H1 (cell line): ENCODE data around the gene HP1BP3. TPM values are rescaled to one million over a fixed set of nuclear protein-coding genes. Genes with fewer than 3 reads are reported as not detected.

Source experiments
- CTCF ChIA-PET: fragments of 300-600 bp; sonication (Branson Sonifier 250); formaldehyde crosslinking; loops from one replicate; lab custom pipeline; 2021; ENCODE audit not compliant: partially characterized antibody; lab: Charles Lee
- POLR2A ChIA-PET: fragments of 300-600 bp; sonication (Branson Sonifier 250); formaldehyde crosslinking; loops from one replicate; lab custom pipeline; 2021; ENCODE audit warnings: inconsistent platforms; ENCODE audit not compliant: partially characterized antibody; lab: Charles Lee
- DNase-seq, 2 experiments: peaks; one replicate each; pipeline versions ENCODE4 v3.0.0 to v3.0.0-alpha.2; 2010 to 2022; ENCODE audit warnings: low spot score in 2 of 2, low read depth in 1 of 2, mixed read lengths in 1 of 2
- FAIRE-seq: peaks from 2 replicates; lab custom pipeline; 2011; peaks lifted over from hg19 to GRCh38; lab: Jason Lieb, UNC
- H2AFZ ChIP-seq: 2 replicates; pipeline ENCODE4 v1.8.1; 2012; ENCODE audit warnings: low read length, inconsistent platforms
- H2AK5ac ChIP-seq: 2 replicates; pipeline ENCODE4 v1.6.1; 2013; ENCODE audit warnings: low read depth, low read length
- H2BK120ac ChIP-seq: replicated peaks from 2 replicates; pipeline ENCODE3; 2013; ENCODE audit warnings: low read depth, low read length, inconsistent platforms
- H2BK12ac ChIP-seq: 2 replicates; pipeline ENCODE4 v1.6.1; 2013; ENCODE audit warnings: low read depth, low read length
- H2BK15ac ChIP-seq: 2 replicates; pipeline ENCODE4 v1.6.1; 2013; ENCODE audit warnings: low read length
- H2BK20ac ChIP-seq: 2 replicates; pipeline ENCODE4 v1.6.1; 2013; ENCODE audit warnings: low read length
- H2BK5ac ChIP-seq: 2 replicates; pipeline ENCODE4 v1.6.1; 2013; ENCODE audit warnings: low read depth, low read length
- H3K14ac ChIP-seq: 2 replicates; pipeline ENCODE4 v1.6.1; 2013; ENCODE audit warnings: inconsistent platforms; ENCODE audit not compliant: insufficient read length
- H3K18ac ChIP-seq: 2 replicates; pipeline ENCODE4 v1.6.1; 2013; ENCODE audit warnings: low read length; ENCODE audit errors: extremely low read depth
- H3K23ac ChIP-seq: 2 replicates; pipeline ENCODE4 v1.6.1; 2013; ENCODE audit warnings: inconsistent platforms; ENCODE audit not compliant: insufficient read length
- H3K23me2 ChIP-seq: 2 replicates; pipeline ENCODE4 v1.6.1; 2013; ENCODE audit warnings: low read depth, low read length
- H3K27ac ChIP-seq: 2 replicates; pipeline ENCODE4 v1.6.1; 2011; ENCODE audit warnings: low read depth, low read length, inconsistent platforms
- H3K27me3 ChIP-seq, 4 experiments: replicated peaks in 1 of 4; 1 replicate in 1 of 4; 2 replicates in 3 of 4; pipeline versions ENCODE4 v1.6.1 to v1.8.1; 2011 to 2013; ENCODE audit warnings: low read length in 3 of 4, mild to moderate bottlenecking in 3 of 4, inconsistent platforms in 2 of 4, mixed read lengths in 2 of 4, moderate library complexity in 1 of 4; ENCODE audit not compliant: control insufficient read depth in 3 of 4, insufficient read depth in 3 of 4; ENCODE audit errors: extremely low read depth in 1 of 4
- H3K36me3 ChIP-seq, 4 experiments: 2 replicates each; pipeline versions ENCODE4 v1.6.1 to v1.8.1; 2011 to 2013; ENCODE audit warnings: mild to moderate bottlenecking in 4 of 4, low read length in 3 of 4, moderate library complexity in 2 of 4, control low read depth in 1 of 4, inconsistent platforms in 1 of 4; ENCODE audit not compliant: insufficient read depth in 4 of 4, control insufficient read depth in 2 of 4
- H3K4ac ChIP-seq: replicated peaks from 2 replicates; pipeline ENCODE3; 2013; ENCODE audit warnings: low read length, low read depth, mixed read lengths, inconsistent platforms; ENCODE audit not compliant: insufficient read length
- H3K4me1 ChIP-seq, 4 experiments: replicated peaks in 1 of 4; 1 replicate in 1 of 4; 2 replicates in 3 of 4; pipeline versions ENCODE4 v1.6.1 to v1.8.1; 2011 to 2013; ENCODE audit warnings: low read length in 3 of 4, inconsistent platforms in 2 of 4, mixed read lengths in 1 of 4; ENCODE audit not compliant: insufficient read depth in 4 of 4, control insufficient read depth in 3 of 4
- H3K4me2 ChIP-seq, 2 experiments: 2 replicates each; pipeline versions ENCODE4 v1.6.1 to v1.8.1; 2011 to 2013; ENCODE audit warnings: low read depth in 2 of 2, low read length in 2 of 2, control low read depth in 1 of 2, inconsistent platforms in 1 of 2, mild to moderate bottlenecking in 1 of 2; ENCODE audit not compliant: insufficient read depth in 1 of 2
- H3K4me3 ChIP-seq, 4 experiments: fragments of 200-600, 300-600 bp in 1 of 4; sonication (generic), shearing (Covaris generic), sonication (Bioruptor Twin) in 1 of 4; 2 replicates each; pipeline versions ENCODE4 v1.5.1 to v1.8.1; 2011 to 2016; ENCODE audit warnings: low read length in 4 of 4, low read depth in 3 of 4, control low read depth in 2 of 4, inconsistent platforms in 2 of 4, mild to moderate bottlenecking in 2 of 4, mixed read lengths in 1 of 4, moderate library complexity in 1 of 4; ENCODE audit not compliant: insufficient read depth in 2 of 4; ENCODE audit errors: extremely low read depth in 1 of 4
- H3K56ac ChIP-seq: replicated peaks from 2 replicates; pipeline ENCODE3; 2013; ENCODE audit warnings: low read depth, mild to moderate bottlenecking, mixed read lengths, low read length, inconsistent platforms; ENCODE audit not compliant: insufficient read length
- H3K79me1 ChIP-seq: 2 replicates; pipeline ENCODE4 v1.6.1; 2013; ENCODE audit warnings: low read depth, low read length, control low read depth
- H3K79me2 ChIP-seq, 2 experiments: 2 replicates each; pipeline versions ENCODE4 v1.6.1 to v1.8.1; 2012 to 2013; ENCODE audit warnings: low read length in 2 of 2, mild to moderate bottlenecking in 2 of 2, inconsistent platforms in 1 of 2; ENCODE audit not compliant: insufficient read depth in 2 of 2, control insufficient read depth in 1 of 2
- H3K9ac ChIP-seq, 4 experiments: replicated peaks in 1 of 4; 1 replicate in 1 of 4; 2 replicates in 3 of 4; pipeline versions ENCODE4 v1.6.1 to v1.8.1; 2011 to 2013; ENCODE audit warnings: low read depth in 3 of 4, low read length in 3 of 4, control low read depth in 2 of 4, mild to moderate bottlenecking in 2 of 4, moderate library complexity in 2 of 4, inconsistent platforms in 1 of 4; ENCODE audit errors: extremely low read depth in 1 of 4
- H3K9me3 ChIP-seq, 2 experiments: 2 replicates each; pipeline versions ENCODE4 v1.6.1 to v1.8.1; 2012 to 2013; ENCODE audit warnings: mild to moderate bottlenecking in 2 of 2, moderate library complexity in 2 of 2, control low read depth in 1 of 2, inconsistent platforms in 1 of 2, low read depth in 1 of 2, low read length in 1 of 2, mixed read lengths in 1 of 2; ENCODE audit not compliant: insufficient read depth in 2 of 2
- H4K20me1 ChIP-seq, 2 experiments: replicated peaks in 1 of 2; 2 replicates each; pipeline versions ENCODE3 to v1.8.1; 2011 to 2013; ENCODE audit warnings: inconsistent platforms in 2 of 2, low read length in 2 of 2, mild to moderate bottlenecking in 1 of 2; ENCODE audit not compliant: insufficient read depth in 2 of 2, control insufficient read depth in 1 of 2
- H4K5ac ChIP-seq: 2 replicates; pipeline ENCODE4 v1.6.1; 2013; ENCODE audit warnings: low read length, low read depth, mixed read lengths, inconsistent platforms; ENCODE audit not compliant: insufficient read length
- H4K8ac ChIP-seq: 2 replicates; pipeline ENCODE4 v1.8.0; 2013; ENCODE audit warnings: mild to moderate bottlenecking, moderate library complexity, low read length, inconsistent platforms; ENCODE audit not compliant: insufficient read depth; ENCODE audit errors: extremely low read depth
- H4K91ac ChIP-seq: replicated peaks from 2 replicates; pipeline ENCODE3; 2013; ENCODE audit warnings: low read length, mixed read lengths, inconsistent platforms; ENCODE audit not compliant: insufficient read length
- BCL11A ChIP-seq, 2 experiments: IDR thresholded peaks; one replicate each; pipeline ENCODE4 v1.6.1; 2011; ENCODE audit warnings: low read depth in 2 of 2, low read length in 2 of 2, mild to moderate bottlenecking in 2 of 2
- CREB1 ChIP-seq: IDR thresholded peaks from 2 replicates; pipeline ENCODE4 v1.6.1; 2012; ENCODE audit warnings: inconsistent platforms
- GTF2F1 ChIP-seq: IDR thresholded peaks from 2 replicates; pipeline ENCODE4 v1.6.1; 2012; ENCODE audit warnings: low read depth, low read length, improper control_type of control experiment, borderline replicate concordance
- TAF1 ChIP-seq: IDR thresholded peaks from 2 replicates; pipeline ENCODE4 v1.6.1; 2011; ENCODE audit warnings: mild to moderate bottlenecking, low read depth, low read length
- TAF7 ChIP-seq: optimal IDR thresholded peaks from 2 replicates; pipeline ENCODE3; 2011; ENCODE audit warnings: low read depth, mild to moderate bottlenecking, inconsistent platforms, low read length, moderate library complexity, borderline replicate concordance
- TCF12 ChIP-seq: IDR thresholded peaks from 2 replicates; pipeline ENCODE4 v1.6.1; 2011; ENCODE audit warnings: low read depth, mild to moderate bottlenecking, low read length
- WGBS, 2 experiments: shearing (Covaris generic) in 1 of 2; methylation state at CpG; one replicate each; pipeline versions ENCODE4 v1.1.6 to v1.1.7; 2013 to 2015; ENCODE audit warnings: low lambda C conversion rate in 2 of 2, mixed read lengths in 2 of 2, inconsistent platforms in 1 of 2, low coverage in 1 of 2, missing lambda C conversion rate in 1 of 2; ENCODE audit not compliant: insufficient replicate concordance in 2 of 2, insufficient coverage in 1 of 2, insufficient read length in 1 of 2; ENCODE audit errors: extremely low coverage in 1 of 2, missing lambda C conversion rate in 1 of 2; 5-methylcytosine and 5-hydroxymethylcytosine counted together
- polyA plus RNA-seq, 7 experiments: library from polyadenylated mRNA; depleted of rRNA in 3 of 7; stranded (reverse) in 5 of 7; unstranded in 2 of 7; fragments of >200 nt in 5 of 7; fragments of 200-250 nt in 2 of 7; gene quantifications; 1 replicate in 5 of 7; 2 replicates in 1 of 7; 4 replicates in 1 of 7; pipeline versions ENCODE4 v1.2.1 to v1.2.3, GENCODE V29; 2011 to 2013; ENCODE audit warnings: missing spikeins in 2 of 7, mixed read lengths in 2 of 7
- total RNA-seq: library from RNA; stranded (reverse); fragmentation: NEBNext Ultra II Directional; extraction: Animal tissue kit (Norgen Biotek cat#: 25700); gene quantifications from 2 replicates; pipeline ENCODE4 v1.2.1, GENCODE V29; 2021

The HP1BP3 gene
- total and polyA plus RNA-seq, 2 of the 8 experiments (the other 6 are each of a cell fraction or from before 2014, with no cell fraction given) = 47.4 to 125 TPM

DNA sequence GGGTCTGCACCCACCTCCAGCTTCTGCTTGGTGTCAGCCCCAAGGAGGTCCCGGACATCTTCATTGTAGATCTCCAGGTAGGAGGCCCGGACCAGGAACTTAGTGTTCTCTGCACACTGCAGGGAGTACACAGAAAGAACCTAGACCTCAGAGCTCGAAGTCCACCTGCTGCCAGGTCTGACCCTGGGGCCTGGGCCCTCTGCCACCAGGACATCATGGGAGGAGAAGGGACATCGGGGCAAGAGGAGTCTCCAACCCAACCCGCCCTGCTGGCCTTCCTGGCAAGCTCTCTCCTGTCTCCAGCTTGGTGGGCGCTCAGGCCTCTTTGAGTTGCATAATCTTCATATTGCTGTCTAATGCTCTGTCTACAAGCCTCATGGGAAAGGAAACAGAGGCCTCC, 73.7 kb downstream of the HP1BP3 start:
- no peaks in the 10 kb centered on the region for H3K79me1 ChIP-seq
- no peak for TF ChIP-seq BCL11A (IDR thresholded peaks at IDR 0.05; ENCODE audit: low read depth in 2 of 2, low read length in 2 of 2)
- no peak for TF ChIP-seq CREB1
- TF ChIP-seq TCF12 = no peak
- TF ChIP-seq TAF7 = no peak
- no peak for TF ChIP-seq TAF1
- TF ChIP-seq GTF2F1 = no peak
- TF ChIP-seq, all 59 proteins: peak for 0
- H3K4ac ChIP-seq = no peak overlapping the region
- no peak overlapping the region for H3K14ac ChIP-seq
- no peak overlapping the region for H2BK20ac ChIP-seq
- H3K27ac ChIP-seq = no peak overlapping the region
- peaks cover 0 to 6% (median 0%) of the 10 kb centered on the region in 4 experiments; a peak in 4 of 7 replicates for H3K4me1 ChIP-seq
- DNase-seq = no peak
- H4K5ac ChIP-seq = no peak overlapping the region
- peaks cover 1 to 5% of the 10 kb centered on the region in 2 experiments for H4K20me1 ChIP-seq
- no peak overlapping the region for H2AK5ac ChIP-seq
- 92% methylated on average over 6 of the region's 6 CpGs; no CpG with 5 or more reads in 1 of the 2 experiments for WGBS, 2 experiments
- H4K8ac ChIP-seq = no peak overlapping the region
- no peak overlapping the region for H3K23ac ChIP-seq
- H2BK12ac ChIP-seq = no peak overlapping the region
- no peak overlapping the region for H3K4me3 ChIP-seq
- no peaks in the 10 kb centered on the region; a peak in 1 of 8 replicates for H3K36me3 ChIP-seq
- no peak overlapping the region for H3K56ac ChIP-seq
- H2BK15ac ChIP-seq = no peak overlapping the region
- H3K27me3 ChIP-seq = peaks cover 0 to 10% (median 8%) of the 10 kb centered on the region in 4 experiments; a peak in 6 of 7 replicates
- no peak overlapping the region for H4K91ac ChIP-seq
- H2BK5ac ChIP-seq = no peak overlapping the region
- no peaks in the 10 kb centered on the region for H3K79me2 ChIP-seq
- H3K4me2 ChIP-seq = no peak overlapping the region
- H3K9ac ChIP-seq = no peak overlapping the region
- POLR2A ChIA-PET = interaction anchor here (7.8 kb wide), 1 partner anchor 17 kb away, joined by 68 read pairs; the partner anchor contains the start of gene SH2D5
- no peak overlapping the region for H2AFZ ChIP-seq
- no peak for FAIRE-seq
- no peak overlapping the region for H2BK120ac ChIP-seq
- CTCF ChIA-PET = interaction anchor here (0.6 to 2.7 kb wide), 7 partner anchors 12 to 474 kb away, joined by 3 to 22 read pairs (median 4); no protein-coding TSS in a partner anchor
- H3K18ac ChIP-seq = no peak overlapping the region
- no peaks in the 10 kb centered on the region; a peak in 1 of 4 replicates for H3K9me3 ChIP-seq
- H3K23me2 ChIP-seq = peaks cover 4% of the 10 kb centered on the region; the same call in 1 of the 2 replicates
